ENCODE results near the gene ZNF580. TPM values are rescaled to one million over a fixed set of nuclear protein-coding genes. Genes with fewer than 3 reads are reported as not detected.
A peak's percentile ranks its signal among the peaks of the same experiment; 100 is the strongest.

ZNF580 gene
- total and polyA plus RNA-seq, 5 donors, result 18.7 to 32.0 (median 27.7) TPM

- H3K27me3 ChIP-seq (ENCODE audit: control insufficient read depth, insufficient read depth), result no peaks in the 10 kb centered on the region
- ATAC-seq (peak; percentile 90 to 94), DNase-seq (peak; percentile 97 to 99 (median 98))
- peak within 1 kb of the TSS; percentile 79 for H3K4me3 ChIP-seq (ENCODE audit: low read length)
- no peaks in the 10 kb centered on the region for H3K9me3 ChIP-seq (ENCODE audit: control insufficient read depth, low read length)
- H3K27ac ChIP-seq (ENCODE audit: low read length), result peak within 1 kb of the TSS; percentile 84
- intact Hi-C loops (cut with DNase I), result no loop called here
- H3K4me1 ChIP-seq (ENCODE audit: control insufficient read depth, insufficient read depth, low read length), result peaks cover 5% of the 10 kb centered on the region
- WGBS, result under 1% methylated on average over 101 of the region's 101 CpGs
Measured at GRCh38 chr19:55674841-55675660, 34.2 kb downstream of the ZNF580 start, which contains the start of gene EPN1. Gene EPN1, plus strand, starts transcription at chr19:55675226. Its CDS starts 3,402 bp downstream, at chr19:55678628.

DNA sequence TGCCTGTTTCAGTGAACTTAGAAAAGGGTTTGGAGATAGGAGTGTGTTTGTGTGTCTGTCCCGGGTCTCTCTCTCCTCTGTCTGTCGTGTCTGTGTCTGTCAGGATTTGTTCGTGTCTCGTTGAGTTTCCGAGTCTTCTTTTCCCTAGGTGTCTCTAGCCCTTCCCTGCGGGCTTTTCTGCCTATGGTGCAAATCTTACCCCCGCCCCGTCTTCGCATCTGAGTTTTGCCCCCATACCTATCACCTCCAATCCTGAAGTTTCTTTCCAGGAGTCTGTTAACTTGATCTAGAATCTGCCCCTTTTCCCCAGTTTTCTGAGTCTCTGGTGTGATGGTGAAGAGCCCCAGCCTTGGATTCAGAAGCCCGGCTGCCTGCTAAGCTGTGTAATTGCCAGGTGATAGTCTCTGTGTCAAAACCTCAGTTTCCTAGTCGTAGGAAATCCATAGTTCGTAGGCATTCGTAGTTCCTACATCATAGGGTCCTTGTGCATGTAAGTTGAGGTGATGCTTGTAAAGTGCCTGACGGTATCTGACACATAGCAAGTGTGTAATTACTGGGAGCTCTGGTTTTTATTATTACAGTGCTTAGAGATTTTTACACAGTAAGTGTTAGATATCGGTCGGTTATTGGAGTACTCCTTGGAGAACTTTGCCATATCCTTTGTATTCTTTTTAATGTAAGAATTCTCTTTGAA lies 35.0 kb downstream of the ZNF580 start:
- ATAC-seq, result no peak
- DNase-seq, result peak in 1 of 3 donors; percentile 14
- H3K4me3 ChIP-seq (ENCODE audit: low read length), result peak overlapping the region; percentile 79
- H3K9me3 ChIP-seq (ENCODE audit: control insufficient read depth, low read length), result no peaks in the 10 kb centered on the region
- 9% methylated on average over 16 of the region's 16 CpGs for WGBS
- intact Hi-C loops (cut with DNase I), result no loop called here
- H3K27me3 ChIP-seq (ENCODE audit: control insufficient read depth, insufficient read depth), result no peaks in the 10 kb centered on the region
- H3K4me1 ChIP-seq (ENCODE audit: control insufficient read depth, insufficient read depth, low read length), result peaks cover 5% of the 10 kb centered on the region
- peak overlapping the region; percentile 84 for H3K27ac ChIP-seq (ENCODE audit: low read length)

DNA sequence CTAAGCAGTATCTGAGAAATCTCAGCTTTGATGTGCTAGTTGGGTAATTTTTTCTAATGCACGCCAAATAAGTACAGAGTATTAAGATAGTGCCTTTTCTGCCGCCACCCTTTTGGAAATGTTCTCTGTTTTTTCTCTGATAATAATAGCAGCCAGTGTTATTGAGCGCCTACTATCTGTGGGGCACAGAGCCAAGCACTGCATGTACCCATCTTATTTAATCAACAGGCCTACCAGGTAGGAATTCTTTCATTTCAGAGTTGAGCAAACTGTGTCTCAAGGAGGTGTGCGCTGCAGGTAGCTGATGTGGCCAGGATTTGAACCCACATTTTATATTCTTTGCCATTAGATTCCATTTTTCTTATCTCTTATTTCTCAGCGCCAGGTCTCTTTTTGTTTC lies 35.6 kb downstream of the ZNF580 start:
- no peaks in the 10 kb centered on the region for H3K27me3 ChIP-seq (ENCODE audit: control insufficient read depth, insufficient read depth)
- peak overlapping the region; percentile 79 for H3K4me3 ChIP-seq (ENCODE audit: low read length)
- ATAC-seq (no peak), DNase-seq (peak in 2 of 3 donors; percentile 42 to 76)
- intact Hi-C loops (cut with DNase I), result no loop called here
- no peaks in the 10 kb centered on the region for H3K9me3 ChIP-seq (ENCODE audit: control insufficient read depth, low read length)
- H3K4me1 ChIP-seq (ENCODE audit: control insufficient read depth, insufficient read depth, low read length), result peaks cover 5% of the 10 kb centered on the region
- peak overlapping the region; percentile 59 for H3K27ac ChIP-seq (ENCODE audit: low read length)
- 41% methylated on average over 5 of the region's 5 CpGs for WGBS

- Histone ChIP-seq H3K27me3 (ENCODE audit: control insufficient read depth, insufficient read depth) (no peaks in the 10 kb centered on the region), H3K27ac (ENCODE audit: low read length) (peak overlapping the region; percentile 59), H3K4me1 (ENCODE audit: control insufficient read depth, insufficient read depth, low read length) (peaks cover 5% of the 10 kb centered on the region), H3K9me3 (ENCODE audit: control insufficient read depth, low read length) (no peaks in the 10 kb centered on the region), H3K4me3 (ENCODE audit: low read length) (peak overlapping the region; percentile 79)
- ATAC-seq, result no peak
- intact Hi-C loops (cut with DNase I), result no loop called here
- WGBS, result 69% methylated on average over 7 of the region's 7 CpGs
- peak in 1 of 3 donors; percentile 2 for DNase-seq
Measured at GRCh38 chr19:55676889-55677505, 36.2 kb downstream of the ZNF580 start.

DNA sequence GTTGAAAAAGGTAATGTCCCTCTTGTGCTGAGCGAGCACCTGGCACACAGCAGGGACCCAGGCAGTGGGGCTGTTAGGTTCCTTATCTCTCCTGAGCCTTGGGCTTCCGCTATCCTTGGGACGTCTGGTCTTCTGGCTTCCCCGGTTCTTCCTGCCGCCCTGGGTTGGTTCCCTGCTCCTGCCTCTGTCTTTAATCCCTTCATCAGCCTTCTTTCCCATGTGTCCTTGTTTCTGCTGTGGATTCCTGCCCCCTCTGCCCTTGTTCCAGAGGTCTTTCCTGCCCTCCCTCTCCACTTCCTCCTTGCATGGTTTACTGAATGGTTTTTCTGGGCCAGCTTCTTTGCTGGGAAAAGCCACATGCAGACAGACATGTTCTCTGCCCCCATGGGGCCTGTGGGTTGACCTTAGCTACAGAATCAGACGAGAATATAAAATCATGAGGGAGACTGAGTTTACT lies 36.8 kb downstream of the ZNF580 start:
- intact Hi-C loops (cut with DNase I), result no loop called here
- 36% methylated on average over 6 of the region's 6 CpGs for WGBS
- peak in 1 of 2 donors; percentile 2 for ATAC-seq
- H3K9me3 ChIP-seq (ENCODE audit: control insufficient read depth, low read length), result no peaks in the 10 kb centered on the region
- peaks cover 5% of the 10 kb centered on the region for H3K4me1 ChIP-seq (ENCODE audit: control insufficient read depth, insufficient read depth, low read length)
- peak overlapping the region; percentile 59 for H3K27ac ChIP-seq (ENCODE audit: low read length)
- H3K4me3 ChIP-seq (ENCODE audit: low read length), result no peak overlapping the region
- peak in 1 of 3 donors; percentile 39 for DNase-seq
- H3K27me3 ChIP-seq (ENCODE audit: control insufficient read depth, insufficient read depth), result no peaks in the 10 kb centered on the region

- peaks cover 5% of the 10 kb centered on the region for H3K4me1 ChIP-seq (ENCODE audit: control insufficient read depth, insufficient read depth, low read length)
- H3K9me3 ChIP-seq (ENCODE audit: control insufficient read depth, low read length), result no peaks in the 10 kb centered on the region
- ATAC-seq, result peak in 1 of 2 donors; percentile 1
- no peak overlapping the region for H3K4me3 ChIP-seq (ENCODE audit: low read length)
- peak in 2 of 3 donors; percentile 78 to 85 for DNase-seq
- intact Hi-C loops (cut with DNase I), result no loop called here
- no peaks in the 10 kb centered on the region for H3K27me3 ChIP-seq (ENCODE audit: control insufficient read depth, insufficient read depth)
- H3K27ac ChIP-seq (ENCODE audit: low read length), result no peak overlapping the region
- WGBS, result 80% methylated on average over 21 of the region's 21 CpGs
Measured at GRCh38 chr19:55678121-55678671, 37.4 kb downstream of the ZNF580 start.

DNA sequence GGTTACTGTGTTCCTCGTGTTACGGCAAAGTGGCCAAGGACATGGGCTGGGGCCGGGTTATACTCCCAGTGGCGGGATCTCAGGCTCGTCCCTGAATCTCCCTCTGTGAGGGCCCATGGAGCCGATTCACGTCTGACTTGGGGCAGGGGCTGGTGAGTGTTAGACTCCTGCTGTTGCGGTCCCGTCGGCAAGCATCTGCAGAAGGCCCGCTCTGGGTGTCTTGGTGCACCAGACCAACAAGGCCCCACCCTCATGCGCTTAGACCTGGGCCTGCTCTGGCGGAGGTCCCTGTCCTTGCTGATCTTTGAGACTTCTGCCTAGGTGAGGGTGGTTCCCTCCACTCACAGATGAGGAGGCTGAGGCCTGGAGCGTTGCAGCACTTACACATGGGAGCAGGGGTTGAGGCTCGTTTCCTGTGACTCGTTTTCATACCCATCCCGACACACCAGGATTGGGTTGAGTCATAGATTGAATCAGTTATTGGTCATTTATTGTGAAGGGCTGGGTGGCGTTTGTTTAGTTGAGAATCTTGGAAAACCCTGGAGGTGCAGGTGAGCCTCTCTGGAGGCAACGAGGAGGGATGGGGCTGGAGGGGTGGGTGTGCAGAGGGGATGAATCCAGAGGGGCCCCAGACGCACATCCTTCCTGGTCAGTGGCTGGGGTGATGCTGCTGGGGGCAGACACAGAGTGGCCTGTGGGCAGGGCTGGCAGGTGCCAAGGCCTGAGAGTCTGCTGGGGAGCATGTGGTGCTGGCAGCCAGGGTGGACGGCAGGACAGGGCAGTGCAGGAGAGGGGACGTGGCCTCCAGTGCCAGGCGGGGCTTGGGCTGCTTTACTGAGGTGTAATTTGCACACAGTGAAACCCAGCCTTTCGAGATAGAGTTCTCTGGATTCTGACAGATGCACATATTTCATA lies 38.8 kb downstream of the ZNF580 start:
- intact Hi-C loops (cut with DNase I), result no loop called here
- DNase-seq (peak in 1 of 3 donors; percentile 62), ATAC-seq (no peak)
- Histone ChIP-seq H3K27me3 (ENCODE audit: control insufficient read depth, insufficient read depth) (no peaks in the 10 kb centered on the region), H3K4me3 (ENCODE audit: low read length) (no peak overlapping the region), H3K27ac (ENCODE audit: low read length) (no peak overlapping the region), H3K4me1 (ENCODE audit: control insufficient read depth, insufficient read depth, low read length) (peaks cover 5% of the 10 kb centered on the region), H3K9me3 (ENCODE audit: control insufficient read depth, low read length) (no peaks in the 10 kb centered on the region)
- WGBS, result 85% methylated on average over 24 of the region's 24 CpGs

GRCh38 chr19:55680339-55681130 lies 39.7 kb downstream of the ZNF580 start:
- no peak overlapping the region for H3K4me3 ChIP-seq (ENCODE audit: low read length)
- no peak for ATAC-seq
- H3K27ac ChIP-seq (ENCODE audit: low read length), result no peak overlapping the region
- DNase-seq, result peak in 1 of 3 donors; percentile 53
- H3K4me1 ChIP-seq (ENCODE audit: control insufficient read depth, insufficient read depth, low read length), result peaks cover 5% of the 10 kb centered on the region
- H3K9me3 ChIP-seq (ENCODE audit: control insufficient read depth, low read length), result no peaks in the 10 kb centered on the region
- intact Hi-C loops (cut with DNase I), result no loop called here
- WGBS, result 90% methylated on average over 20 of the region's 20 CpGs
- H3K27me3 ChIP-seq (ENCODE audit: control insufficient read depth, insufficient read depth), result no peaks in the 10 kb centered on the region

- H3K9me3 ChIP-seq (ENCODE audit: control insufficient read depth, low read length), result no peaks in the 10 kb centered on the region
- intact Hi-C loops (cut with DNase I), result no loop called here
- no peak overlapping the region for H3K4me3 ChIP-seq (ENCODE audit: low read length)
- no peak for DNase-seq
- H3K27ac ChIP-seq (ENCODE audit: low read length), result no peak overlapping the region
- no peaks in the 10 kb centered on the region for H3K27me3 ChIP-seq (ENCODE audit: control insufficient read depth, insufficient read depth)
- WGBS, result 83% methylated on average over 9 of the region's 9 CpGs
- H3K4me1 ChIP-seq (ENCODE audit: control insufficient read depth, insufficient read depth, low read length), result peaks cover 5% of the 10 kb centered on the region
- ATAC-seq, result no peak
Measured at GRCh38 chr19:55681131-55682092, 40.6 kb downstream of the ZNF580 start.

All from right cardiac atrium (tissue), 5 donors.